K562 (cell line): ENCODE results near the gene RAB31. TPM values are rescaled to one million over a fixed set of nuclear protein-coding genes. Genes with fewer than 3 reads are reported as not detected.

Source experiments
- ATAC-seq: fragments of 200-7000 bp; cut with Tn5 transposase; 3 replicates; pipeline ENCODE4 v1.9.1; 2020; ENCODE audit warnings: moderate library complexity
- BruUV-seq: library from RNA; stranded (reverse); fragments of 400-500 nt; replicated peaks from 2 replicates; lab custom pipeline; 2021; lab: Mats Ljungman, UMichigan
- CTCF ChIA-PET: fragments of 300-600 bp; formaldehyde crosslinking; extraction: SDS; loops from one replicate; lab custom pipeline; 2021; ENCODE audit warnings: low intra/inter-chr PET ratio; lab: Yijun Ruan, JAX
- POLR2A ChIA-PET: fragments of 300-600, 350-650 bp; sonication (Branson Sonifier 250); formaldehyde crosslinking; extraction: SDS; loops from one replicate; lab custom pipeline; 2021; ENCODE audit warnings: antibody characterized with exemption, inconsistent platforms; lab: Yijun Ruan, JAX
- DNase-seq, 4 experiments: peaks; one replicate each; pipeline versions ENCODE4 v3.0.0 to v3.0.0-alpha.2; 2011 to 2018; ENCODE audit warnings: low spot score in 3 of 4, mixed read lengths in 3 of 4; ENCODE audit errors: extremely low read depth in 1 of 4
- FAIRE-seq: peaks from 2 replicates; lab custom pipeline; 2011; peaks lifted over from hg19 to GRCh38; lab: Jason Lieb, UNC
- H2AFZ ChIP-seq: 2 replicates; pipeline ENCODE4 v1.6.0; 2011; ENCODE audit warnings: low read depth, low read length, control low read depth, inconsistent platforms
- H3K27ac ChIP-seq: fragments of 200-600 bp; 3 replicates; pipeline ENCODE4 v1.8.0; 2011; ENCODE audit warnings: low read depth, mild to moderate bottlenecking, control low read depth, inconsistent platforms, low read length, moderate library complexity, mixed read lengths; ENCODE audit errors: extremely low read depth
- H3K27me3 ChIP-seq, 2 experiments: fragments of 300-600 bp in 1 of 2; 2 replicates in 1 of 2; 3 replicates in 1 of 2; pipeline versions ENCODE4 v1.6.0 to v1.8.0; 2011; ENCODE audit warnings: inconsistent platforms in 2 of 2, low read length in 2 of 2, mild to moderate bottlenecking in 1 of 2, mixed read lengths in 1 of 2, moderate library complexity in 1 of 2; ENCODE audit not compliant: control insufficient read depth in 2 of 2, insufficient read depth in 2 of 2
- H3K36me3 ChIP-seq: fragments of 300-600 bp; 3 replicates; pipeline ENCODE4 v1.8.0; 2011; ENCODE audit warnings: mild to moderate bottlenecking, low read length, inconsistent platforms; ENCODE audit not compliant: control insufficient read depth, insufficient read depth
- H3K4me1 ChIP-seq, 2 experiments: fragments of 200-600 bp in 1 of 2; replicated peaks in 1 of 2; 2 replicates in 1 of 2; 3 replicates in 1 of 2; pipeline versions ENCODE4 v1.5.1 to v1.8.0; 2011; ENCODE audit warnings: inconsistent platforms in 2 of 2, low read length in 2 of 2, mild to moderate bottlenecking in 1 of 2, mixed read lengths in 1 of 2, moderate library complexity in 1 of 2; ENCODE audit not compliant: control insufficient read depth in 2 of 2, insufficient read depth in 2 of 2
- H3K4me2 ChIP-seq: 2 replicates; pipeline ENCODE4 v1.6.1; 2011; ENCODE audit warnings: low read length, control low read depth, inconsistent platforms, mixed read lengths; ENCODE audit not compliant: insufficient read depth
- H3K4me3 ChIP-seq: fragments of 200-600 bp; sonication (generic), shearing (Covaris generic); 2 replicates; pipeline ENCODE4 v1.5.1; 2016; ENCODE audit warnings: control low read depth, inconsistent platforms
- H3K79me2 ChIP-seq: fragments of 200-600 bp; 3 replicates; pipeline ENCODE4 v1.8.0; 2011; ENCODE audit warnings: low read length, inconsistent platforms; ENCODE audit not compliant: control insufficient read depth, insufficient read depth
- H3K9ac ChIP-seq, 2 experiments: 2 replicates each; pipeline versions ENCODE4 v1.6.0 to v1.6.1; 2011; ENCODE audit warnings: low read depth in 2 of 2, low read length in 2 of 2, control low read depth in 1 of 2, inconsistent platforms in 1 of 2, mild to moderate bottlenecking in 1 of 2, mixed read lengths in 1 of 2; ENCODE audit not compliant: insufficient read depth in 1 of 2
- H3K9me1 ChIP-seq: one replicate; pipeline ENCODE4 v1.6.0; 2011; ENCODE audit warnings: inconsistent platforms, mild to moderate bottlenecking, low read length, moderate library complexity; ENCODE audit not compliant: control insufficient read depth, insufficient read depth
- H3K9me3 ChIP-seq: replicated peaks from 2 replicates; pipeline ENCODE4 v1.5.1; 2011; ENCODE audit warnings: low read depth, low read length, inconsistent platforms; ENCODE audit not compliant: control insufficient read depth, insufficient read depth
- H4K20me1 ChIP-seq: replicated peaks from 2 replicates; pipeline ENCODE4 v1.6.1; 2011; ENCODE audit warnings: low read length, inconsistent platforms, mixed read lengths; ENCODE audit not compliant: control insufficient read depth, insufficient read depth
- BCL6 ChIP-seq: fragments of 250-450 bp; sonication (Bioruptor Pico); IDR thresholded peaks from 2 replicates; pipeline ENCODE4 v1.4.0; 2020
- E2F8 ChIP-seq: fragments of 450-650 bp; IDR thresholded peaks from 2 replicates; pipeline ENCODE4 v1.7.1; 2018; ENCODE audit warnings: mild to moderate bottlenecking, low read depth; ENCODE audit not compliant: partially characterized antibody
- E4F1 ChIP-seq: fragments of 250-450 bp; sonication (Bioruptor Pico); IDR thresholded peaks from 2 replicates; pipeline ENCODE4 v1.5.0; 2021; ENCODE audit warnings: mild to moderate bottlenecking, borderline replicate concordance
- MAZ ChIP-seq, 2 experiments: fragments of 450-650 bp in 1 of 2; sonication (generic) in 1 of 2; formaldehyde crosslinking; IDR thresholded peaks in 1 of 2; conservative IDR thresholded peaks in 1 of 2; 2 replicates each; pipeline versions ENCODE4 v1.4.0 to v1.5.0; 2020; ENCODE audit warnings: mild to moderate bottlenecking in 1 of 2, missing genetic modification reagents in 1 of 2
- NR2C1 ChIP-seq, 2 experiments: fragments of 450-650 bp; IDR thresholded peaks; 2 replicates each; pipeline ENCODE4 v1.6.1; 2017; ENCODE audit warnings: mild to moderate bottlenecking in 2 of 2, antibody characterized with exemption in 1 of 2, inconsistent platforms in 1 of 2, missing compliant biosample characterization in 1 of 2, missing genetic modification characterization in 1 of 2
- SREBF2 ChIP-seq: sonication (generic); formaldehyde crosslinking; IDR thresholded peaks from 2 replicates; pipeline ENCODE4 v1.4.0; 2020; ENCODE audit warnings: mild to moderate bottlenecking, missing genetic modification reagents
- SRSF7 ChIP-seq: fragments of 200-400 bp; formaldehyde crosslinking; optimal IDR thresholded peaks from 2 replicates; pipeline ENCODE3; 2017; ENCODE audit warnings: mild to moderate bottlenecking, low read depth, low read length
- UBTF ChIP-seq, 2 experiments: IDR thresholded peaks; 2 replicates each; pipeline ENCODE4 v1.6.1; 2012; ENCODE audit warnings: improper control_type of control experiment in 2 of 2, low read depth in 2 of 2, low read length in 2 of 2, borderline replicate concordance in 1 of 2
- ZNF23 ChIP-seq: fragments of 250-450 bp; sonication (Bioruptor Pico); IDR thresholded peaks from 2 replicates; pipeline ENCODE4 v1.4.0; 2020; ENCODE audit warnings: mild to moderate bottlenecking
- ZNF583 ChIP-seq: fragments of 250-450 bp; sonication (Bioruptor Pico); IDR thresholded peaks from 2 replicates; pipeline ENCODE4 v1.4.0; 2020
- WGBS: fragments of 100-300 bp; shearing (Covaris generic); methylation state at CpG from one replicate; pipeline ENCODE4 v1.1.6; 2016; ENCODE audit warnings: low coverage, mixed read lengths; ENCODE audit not compliant: insufficient coverage; ENCODE audit errors: missing lambda C conversion rate; 5-methylcytosine and 5-hydroxymethylcytosine counted together
- in situ Hi-C: fragments of 300-500 bp; cut with MboI; formaldehyde crosslinking; loops from 4 replicates; pipeline ENCODE4 v1.15.0; 2018; ENCODE audit warnings: inconsistent platforms, mixed read lengths
- intact Hi-C: fragments of 100-400 bp; cut with micrococcal nuclease; formaldehyde crosslinking; loops from 2 replicates; pipeline ENCODE4 v1.14.2; 2022
- polyA plus RNA-seq, 8 experiments: library from polyadenylated mRNA; depleted of rRNA in 4 of 8; stranded (reverse) in 5 of 8; unstranded in 3 of 8; fragments of >200 nt; fragmentation: Nextera tagmentation in 2 of 8; fragmentation: Illumina TruSeq in 1 of 8; extraction: Ambion mirVana in 2 of 8; extraction: Trizol in 1 of 8; gene quantifications; 2 replicates each; pipeline versions ENCODE4 v1.2.1 to v1.2.3, GENCODE V29; 2011 to 2014; ENCODE audit warnings: inconsistent platforms in 1 of 8, missing spikeins in 1 of 8
- total RNA-seq, 7 experiments: library from RNA; depleted of rRNA in 6 of 7; stranded (reverse); fragments of >200 nt in 6 of 7; fragmentation: Illumina TruSeq in 2 of 7; extraction: Trizol in 2 of 7; gene quantifications; 2 replicates each; pipeline versions ENCODE4 v1.2.1 to v1.2.3, GENCODE V29; 2011 to 2021; ENCODE audit warnings: low replicate concordance in 1 of 7

The RAB31 gene
- total and polyA plus RNA-seq, 9 of the 15 experiments (the other 6 are each of a cell fraction or from before 2014, with no cell fraction given): 20.7 to 70.4 (median 41.3) TPM

- TF ChIP-seq UBTF (IDR thresholded peaks at IDR 0.05; ENCODE audit: borderline replicate concordance in 1 of 2, low read depth in 2 of 2, low read length in 2 of 2) (no peak), SREBF2 (CRISPR knock-in tag) (no peak), E2F8 (no peak)
- TF ChIP-seq, all 486 proteins: peak for 0
Observed at GRCh38 chr18:9902832-9903231, 194.7 kb downstream of the RAB31 start (continued).

- ATAC-seq (peak; percentile 51), DNase-seq (peak in 1 of 4 experiments; percentile 31), FAIRE-seq (peak; percentile 26)
- ChIA-PET CTCF (no interaction called here), POLR2A (interaction anchor here (0.5 to 2.6 kb wide), 9 partner anchors 8 to 285 kb away, joined by 3 to 12 read pairs (median 5); partner anchors contain the start of genes TXNDC2 and VAPA)
- Histone ChIP-seq H3K4me3 (no peak overlapping the region), H3K9ac (peak overlapping the region in 1 of 2 experiments; percentile 24; a peak in 2 of 4 replicates), H4K20me1 (no peaks in the 10 kb centered on the region), H3K4me1 (peaks cover 11 to 47% of the 10 kb centered on the region in 2 experiments), H3K9me1 (no peaks in the 10 kb centered on the region), H2AFZ (peak overlapping the region; percentile 92), H3K36me3 (no peaks in the 10 kb centered on the region), H3K9me3 (no peaks in the 10 kb centered on the region), H3K79me2 (no peaks in the 10 kb centered on the region), H3K27ac (peak overlapping the region; percentile 5; the same call in 2 of the 3 replicates), H3K27me3 (no peaks in the 10 kb centered on the region), H3K4me2 (peak overlapping the region; percentile 53; the same call in 1 of the 2 replicates)
- WGBS: 20% methylated on average over 5 of the region's 5 CpGs
- in situ Hi-C loops: no loop called here
- intact Hi-C loops: no loop called here
- no TSS peak for BruUV-seq
- no peak for TF ChIP-seq ZNF583 (CRISPR knock-in tag)
- TF ChIP-seq NR2C1 (IDR thresholded peaks at IDR 0.05): no peak
- TF ChIP-seq NR2C1 (tag; IDR thresholded peaks at IDR 0.05): peak; percentile 25; the same call in 1 of the 2 replicates
- TF ChIP-seq MAZ (CRISPR knock-in tag; conservative IDR thresholded peaks at IDR 0.05 in 1 of 2, IDR thresholded peaks at IDR 0.05 in 1 of 2): 0 out of 4 replicates have a peak, but pooled peaks of 1 of the 2 experiments have one; percentile 22
- no peak for TF ChIP-seq ZNF23 (CRISPR knock-in tag)
- TF ChIP-seq SRSF7: no peak
- peak; percentile 55; the same call in 1 of the 2 replicates for TF ChIP-seq BCL6 (CRISPR knock-in tag)
- no peak for TF ChIP-seq E4F1 (CRISPR knock-in tag)
Observed at GRCh38 chr18:9905401-9905922, 197.4 kb downstream of the RAB31 start.
